HG02840 (cell line): ENCODE results near the gene TEX101.
"Not testable (repeated sequence)": the region's sequence is repeated elsewhere in the genome, so short reads cannot be mapped to it uniquely, and the experiment has no call there.

ENCODE experiments used
- ATAC-seq: cut with Tn5 transposase; IDR thresholded peaks from one replicate; pipeline ENCODE4 v1.9.1; 2021; ENCODE audit warnings: mild to moderate bottlenecking, moderate library complexity, moderate number of reproducible peaks; ENCODE audit not compliant: unreplicated experiment, low FRiP score

TEX101 gene, protein sequence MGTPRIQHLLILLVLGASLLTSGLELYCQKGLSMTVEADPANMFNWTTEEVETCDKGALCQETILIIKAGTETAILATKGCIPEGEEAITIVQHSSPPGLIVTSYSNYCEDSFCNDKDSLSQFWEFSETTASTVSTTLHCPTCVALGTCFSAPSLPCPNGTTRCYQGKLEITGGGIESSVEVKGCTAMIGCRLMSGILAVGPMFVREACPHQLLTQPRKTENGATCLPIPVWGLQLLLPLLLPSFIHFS

DNA sequence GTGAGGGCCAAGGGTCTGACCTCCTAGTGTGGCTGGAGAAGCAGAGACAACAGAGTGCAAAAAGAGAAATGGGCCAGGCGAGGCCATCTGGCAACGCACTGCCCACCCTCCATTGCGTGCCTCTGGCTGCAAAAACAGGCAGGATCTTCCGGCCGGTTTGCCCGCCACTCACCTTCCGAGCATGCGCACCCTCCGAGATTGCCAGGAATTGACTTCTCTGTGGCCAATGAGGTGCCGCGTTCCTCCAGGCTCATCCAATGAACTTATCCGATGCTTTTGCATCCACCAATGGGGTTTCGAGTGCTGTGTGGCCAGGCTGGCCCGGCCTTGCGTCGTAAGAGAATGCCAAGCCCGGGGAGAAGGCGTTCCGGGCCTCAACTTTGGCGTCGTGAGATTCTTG is at the start of gene TEX101:
Gene TEX101, plus strand, starts transcription at position 337 of the 400 bp plus-strand sequence. CDS start 1,030 bp downstream, outside the sequence.
- no peak for ATAC-seq

DNA sequence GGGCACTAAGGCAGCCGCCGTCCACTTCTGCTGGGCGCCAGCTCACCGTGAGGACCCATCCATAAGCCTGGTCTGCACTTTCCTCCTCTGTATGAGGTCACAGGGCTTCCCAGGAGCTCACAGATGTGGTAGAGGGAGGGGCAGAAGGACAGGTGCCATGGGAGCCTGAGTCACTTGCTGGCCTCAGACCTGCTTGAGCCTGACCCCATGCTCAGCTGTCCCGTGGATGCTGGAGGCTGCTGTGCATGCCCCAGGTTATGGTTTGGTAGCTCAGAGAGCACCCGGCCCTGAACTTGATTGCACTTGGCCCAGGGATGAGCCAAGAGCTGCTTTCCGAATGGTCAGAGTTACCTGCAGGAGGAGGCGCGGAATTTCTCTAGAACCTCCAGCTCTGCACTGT is 49.0 kb upstream of the TEX101 start:
- not testable (repeated sequence) for ATAC-seq

DNA sequence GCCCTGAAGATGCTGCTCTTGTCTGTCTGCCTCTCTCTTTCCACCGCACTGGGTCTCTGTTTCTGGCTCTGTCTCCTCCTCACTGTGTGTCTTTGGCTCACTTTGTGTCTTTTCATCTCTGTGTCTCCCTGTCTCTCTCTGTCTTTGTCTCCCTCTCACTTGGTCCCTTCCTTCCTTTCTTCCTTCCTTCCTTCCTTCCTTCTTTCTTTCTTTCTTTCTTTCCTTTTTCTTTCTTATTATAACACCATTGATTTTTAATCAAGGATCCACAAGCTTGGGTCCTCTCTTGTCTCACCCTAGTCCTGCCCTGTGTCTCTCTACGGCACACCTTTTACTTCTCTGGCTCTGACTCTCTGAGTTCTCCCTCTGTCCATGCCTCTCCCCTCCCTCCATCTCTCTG is 46.9 kb upstream of the TEX101 start:
- no peak for ATAC-seq

DNA sequence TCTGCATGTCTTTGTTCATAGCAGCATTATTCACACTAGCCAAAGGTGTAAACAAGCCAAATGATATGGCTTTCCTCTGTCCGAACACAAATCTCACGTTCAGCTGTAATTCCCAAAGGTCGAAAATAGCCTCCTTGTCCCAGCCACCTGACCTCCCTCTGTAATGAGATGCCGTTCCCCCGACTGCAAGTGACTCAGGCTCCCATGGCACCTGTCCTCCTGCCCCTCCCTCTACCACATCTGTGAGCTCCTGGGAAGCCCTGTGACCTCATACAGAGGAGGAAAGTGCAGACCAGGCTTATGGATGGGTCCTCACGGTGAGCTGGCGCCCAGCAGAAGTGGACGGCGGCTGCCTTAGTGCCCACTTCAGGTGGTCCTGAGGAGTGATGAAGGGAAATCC is 45.8 kb upstream of the TEX101 start:
- ATAC-seq: not testable (repeated sequence)

DNA sequence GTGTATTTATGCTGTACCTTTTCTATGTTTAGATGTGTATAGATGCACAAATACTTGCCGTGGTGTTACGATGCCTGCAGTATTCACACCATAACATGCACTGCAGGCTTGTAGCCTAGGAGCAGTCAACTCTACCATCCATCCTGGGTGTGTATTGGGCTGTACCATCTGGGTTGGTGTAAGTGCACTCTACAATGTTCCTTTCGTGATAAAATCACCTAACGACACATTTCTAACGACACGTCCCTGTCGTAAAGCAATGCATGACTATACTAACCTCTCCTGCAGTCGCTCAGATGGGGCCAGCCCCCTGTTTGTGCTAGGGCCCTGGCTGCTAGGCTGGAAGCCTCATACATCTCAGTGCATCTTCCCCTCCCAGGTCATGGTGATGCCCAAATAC is 42.8 kb upstream of the TEX101 start:
- no peak for ATAC-seq

DNA sequence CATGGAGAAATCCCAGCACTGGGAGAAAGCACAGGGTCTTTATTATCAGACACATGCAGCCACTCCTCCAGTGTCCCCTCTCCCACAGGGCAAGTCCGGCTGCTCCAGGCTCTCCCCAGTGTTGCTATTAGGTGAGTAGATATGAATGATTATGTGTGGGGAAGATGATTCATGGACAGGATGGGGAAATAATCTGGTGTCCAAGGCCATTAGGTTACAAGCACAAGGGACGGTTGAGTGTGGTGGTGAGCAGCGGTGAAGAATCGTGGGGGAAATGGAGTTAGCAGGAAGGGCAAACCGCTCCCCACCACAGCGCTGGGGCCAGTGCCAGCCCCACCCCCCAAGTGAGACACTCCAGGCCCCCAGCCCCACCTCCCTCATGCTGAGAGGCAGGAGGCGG is 42.2 kb upstream of the TEX101 start:
- no peak for ATAC-seq

DNA sequence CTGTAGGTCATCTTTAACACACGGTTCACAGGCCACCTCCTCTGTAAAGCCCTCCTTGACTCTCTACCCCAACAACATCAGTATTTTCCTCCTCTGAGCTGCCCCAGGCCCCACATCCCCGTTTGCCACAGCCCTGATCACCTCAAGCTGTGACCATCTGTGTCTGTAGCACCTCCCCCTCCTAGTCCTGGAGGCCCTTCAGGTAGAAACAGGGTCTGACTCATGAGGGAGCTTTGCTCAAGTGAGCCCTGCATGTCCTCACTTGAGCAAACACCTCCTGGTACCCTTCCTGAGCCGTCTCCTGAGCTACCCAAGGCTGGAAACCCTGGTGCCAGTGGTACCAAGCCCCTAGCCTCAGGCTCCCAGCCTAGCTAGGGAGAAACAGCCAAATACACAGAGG is 37.1 kb upstream of the TEX101 start:
- not testable (repeated sequence) for ATAC-seq

DNA sequence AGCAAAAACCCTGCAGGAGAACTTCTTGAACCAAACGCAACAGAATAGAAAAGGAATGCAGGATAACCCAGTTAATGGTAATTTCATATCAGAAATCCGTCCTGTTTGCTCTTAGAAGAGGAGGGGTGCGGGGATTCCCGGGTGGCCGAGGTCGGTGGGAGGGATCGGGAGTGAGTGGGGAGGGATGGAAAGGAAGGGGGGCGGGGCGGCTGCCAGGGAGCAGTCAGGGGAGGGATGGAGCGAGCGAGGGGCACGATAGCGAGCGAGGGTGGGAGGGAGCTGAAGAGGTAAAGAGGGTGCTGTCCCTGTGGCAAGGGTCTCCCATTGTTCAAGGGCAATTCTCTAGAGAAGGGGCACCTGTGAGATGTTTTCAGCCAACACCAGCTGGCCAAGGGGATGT is 34.7 kb upstream of the TEX101 start:
- no peak for ATAC-seq

DNA sequence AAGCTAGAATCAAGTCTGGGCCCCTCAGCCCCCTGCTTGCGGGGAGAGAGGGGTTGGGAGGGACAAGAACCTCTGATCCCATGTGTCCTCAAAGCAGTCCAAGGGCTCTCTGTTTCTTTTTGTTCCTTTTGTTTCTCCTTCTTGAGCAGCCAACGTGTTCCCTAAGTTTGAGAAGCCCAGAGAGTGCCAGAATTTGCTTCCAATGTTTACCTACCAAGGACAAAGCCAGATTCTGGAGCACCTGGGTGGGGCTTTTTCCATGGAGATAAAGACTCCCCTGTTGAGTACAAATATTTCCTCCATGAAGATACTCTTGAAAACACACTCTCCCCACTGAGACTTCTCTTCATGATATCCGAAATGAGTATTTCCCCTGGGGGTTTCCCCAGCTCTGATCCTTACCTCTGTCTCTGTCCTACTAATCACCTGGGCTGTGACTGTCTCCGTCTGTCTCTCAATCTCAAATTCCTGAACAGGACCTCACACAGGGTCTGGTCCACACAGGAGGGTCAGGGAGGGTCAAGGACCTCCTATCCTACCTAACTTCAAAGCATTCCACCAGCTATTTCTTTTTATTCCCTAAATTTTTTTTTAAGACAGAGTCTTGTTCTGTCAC is 33.8 kb upstream of the TEX101 start:
- ATAC-seq: no peak

DNA sequence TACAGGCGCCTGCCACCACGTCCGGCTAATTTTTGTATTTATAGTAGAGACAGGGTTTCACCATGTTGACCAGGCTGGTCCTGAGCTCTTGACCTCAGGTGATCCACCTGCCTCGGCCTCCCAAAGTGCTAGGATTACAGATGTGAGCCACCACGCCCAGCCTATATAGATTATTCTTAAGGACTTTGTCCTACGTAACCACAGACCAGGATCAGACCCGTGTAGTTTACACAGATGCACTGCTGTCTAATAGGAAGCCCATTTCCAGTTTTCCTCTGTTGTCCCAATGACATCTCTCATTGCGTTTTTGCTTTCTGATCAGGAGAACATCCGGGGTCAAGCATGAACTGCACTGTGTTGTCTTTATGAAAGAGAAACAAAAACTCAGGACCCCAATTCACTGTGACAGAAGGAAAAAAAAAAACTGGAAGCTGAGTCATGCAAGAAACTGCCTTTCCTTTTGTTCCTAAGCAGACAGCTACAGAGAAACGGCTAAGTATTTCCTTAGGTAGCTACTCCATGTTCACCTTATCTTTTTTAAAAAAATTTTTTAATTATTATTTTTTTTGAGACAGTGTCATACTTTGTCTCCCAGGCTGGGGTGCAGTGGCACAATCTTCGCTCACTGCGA is 32.0 kb upstream of the TEX101 start:
- ATAC-seq: not testable (repeated sequence)

DNA sequence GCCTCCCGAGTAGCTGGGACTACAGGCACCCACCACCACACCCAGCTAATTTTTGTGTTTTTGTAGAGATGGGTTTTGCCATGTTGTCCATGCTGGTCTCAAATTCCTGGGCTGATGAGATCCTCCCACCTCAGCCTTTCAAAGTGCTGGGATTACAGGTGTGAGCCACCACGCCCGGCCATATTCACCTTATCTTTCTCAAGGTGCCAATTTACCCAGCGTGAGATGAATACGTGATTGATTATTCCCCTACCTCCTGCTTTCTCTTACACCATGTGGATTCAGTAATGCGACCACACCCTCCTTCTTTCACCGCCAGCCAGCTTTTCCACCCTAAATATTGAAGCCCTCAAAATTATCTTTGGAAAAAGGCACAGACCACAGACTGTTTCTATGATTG is 31.4 kb upstream of the TEX101 start:
- not testable (repeated sequence) for ATAC-seq

DNA sequence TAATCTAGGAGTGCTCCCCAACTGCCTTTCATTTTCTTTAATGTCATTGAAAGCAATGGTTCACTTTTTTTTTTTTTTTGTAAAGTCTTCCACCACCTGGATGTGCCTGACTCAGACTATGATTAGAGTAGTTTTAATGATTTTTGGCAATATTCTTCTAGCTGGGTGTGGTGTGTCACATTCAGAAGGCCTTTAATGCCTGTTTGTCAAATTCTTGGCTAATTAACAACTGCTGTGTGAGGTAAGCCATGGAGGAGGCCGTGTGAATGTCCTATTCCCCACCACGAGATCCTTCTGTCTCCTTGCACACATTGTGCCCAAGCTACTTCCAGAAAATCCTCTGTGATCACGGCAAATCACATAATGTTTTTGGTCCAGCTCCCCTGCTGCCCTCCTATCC is 30.9 kb upstream of the TEX101 start:
- not testable (repeated sequence) for ATAC-seq

DNA sequence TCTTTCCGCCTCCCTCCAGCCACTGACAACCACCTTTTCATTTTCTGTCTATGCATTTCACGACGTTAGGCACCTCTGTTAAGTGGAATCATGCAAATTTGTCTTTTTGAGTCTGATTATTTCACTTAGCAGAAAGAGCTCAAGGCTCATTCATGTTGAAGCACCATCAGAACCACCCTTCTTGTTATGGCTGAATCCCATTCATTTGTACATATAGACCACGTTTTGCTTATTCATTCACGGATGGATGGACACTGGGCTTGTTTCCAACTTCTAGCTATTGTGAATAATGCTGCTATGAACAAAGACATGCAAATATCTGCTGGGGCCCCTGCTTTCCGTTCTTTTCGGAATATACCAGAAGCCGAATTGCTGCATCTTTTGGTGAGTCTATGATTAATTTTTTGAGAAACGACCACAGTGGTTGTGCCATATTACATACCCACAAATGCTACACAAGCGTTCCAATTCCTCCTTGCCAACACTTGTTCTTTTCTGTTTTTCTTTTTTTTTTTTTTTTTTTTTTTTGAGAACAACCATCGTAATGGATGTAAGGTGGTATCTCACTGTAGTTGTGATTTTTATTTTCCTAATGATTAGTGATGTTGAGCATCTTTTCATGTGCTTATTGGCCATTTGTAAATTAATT is 23.7 kb upstream of the TEX101 start:
- not testable (repeated sequence) for ATAC-seq

DNA sequence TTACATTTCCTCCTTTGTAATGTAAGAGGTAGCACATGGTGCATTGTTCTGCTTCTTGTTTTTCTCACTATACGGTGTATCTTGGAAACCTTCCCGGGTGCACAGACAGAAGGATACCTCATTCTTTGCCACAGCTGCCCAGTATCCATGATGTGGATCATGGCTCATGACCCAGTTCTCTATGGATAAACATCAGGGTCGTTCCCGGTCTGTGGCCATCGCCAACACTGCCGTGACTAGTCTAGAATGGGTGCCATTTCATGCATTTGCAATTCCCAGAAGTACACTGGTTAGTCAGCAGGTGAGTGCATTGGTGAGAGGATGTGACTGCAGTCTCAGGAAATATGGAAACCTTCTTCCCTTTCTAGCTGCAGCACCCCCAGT is 23.1 kb upstream of the TEX101 start:
- not testable (repeated sequence) for ATAC-seq

DNA sequence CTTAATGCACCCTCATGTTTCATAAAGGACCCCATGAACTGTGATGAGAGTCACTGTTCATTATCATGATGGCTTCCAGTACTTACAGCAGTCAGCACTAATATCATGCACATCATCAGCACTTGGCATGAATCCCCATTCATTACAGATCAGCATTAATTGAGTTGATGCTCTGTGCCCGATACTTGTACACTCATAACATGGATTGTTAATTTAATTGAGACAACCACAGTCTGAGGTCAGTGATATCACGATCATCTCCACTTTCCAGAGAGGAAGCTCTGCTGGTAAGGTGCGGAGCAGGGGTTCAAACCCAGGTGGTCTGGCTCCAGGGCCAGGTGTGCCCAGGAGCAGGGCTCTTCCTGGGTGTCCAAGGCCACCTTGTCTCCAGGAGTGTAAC is 21.2 kb upstream of the TEX101 start:
- not testable (repeated sequence) for ATAC-seq

DNA sequence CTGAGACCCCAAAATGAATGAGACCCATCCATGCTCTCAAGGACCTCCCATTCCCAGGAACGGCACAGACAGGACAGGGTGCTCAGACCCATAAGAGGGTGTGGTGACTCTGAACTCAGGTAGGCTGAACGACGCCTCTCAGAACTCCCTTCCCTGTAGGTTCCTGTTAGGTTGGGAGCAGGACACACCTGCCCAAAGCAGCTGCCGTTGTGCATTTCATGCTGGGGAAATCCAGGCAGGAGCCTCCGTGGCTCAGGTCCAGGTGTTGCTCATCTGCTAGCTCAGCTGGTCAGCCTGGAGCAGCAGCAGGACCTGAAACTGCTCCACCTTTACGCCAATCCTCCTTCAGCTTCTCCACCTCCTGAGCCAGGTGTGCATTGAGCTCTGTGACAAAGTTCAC is 19.1 kb upstream of the TEX101 start:
- no peak for ATAC-seq

DNA sequence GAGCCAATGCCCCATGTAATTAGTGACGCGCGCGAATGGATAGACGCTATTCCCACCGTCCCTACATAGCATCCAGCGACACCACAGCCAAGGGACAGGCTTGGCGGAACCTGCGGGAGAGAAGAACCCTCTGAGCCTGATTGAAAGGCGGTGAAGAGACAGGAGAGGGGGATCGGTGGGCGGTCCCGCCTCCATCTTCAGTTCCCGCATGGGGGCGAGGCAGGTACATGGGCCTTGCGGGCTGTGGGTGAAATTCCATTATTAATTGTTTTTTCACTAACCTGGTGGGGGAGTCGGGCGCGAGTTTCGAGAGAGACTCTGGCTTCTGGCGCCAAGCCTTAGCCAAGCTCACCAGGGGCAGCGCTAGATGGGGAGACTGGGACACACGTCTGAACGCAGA is 8.4 kb upstream of the TEX101 start:
- ATAC-seq: no peak

DNA sequence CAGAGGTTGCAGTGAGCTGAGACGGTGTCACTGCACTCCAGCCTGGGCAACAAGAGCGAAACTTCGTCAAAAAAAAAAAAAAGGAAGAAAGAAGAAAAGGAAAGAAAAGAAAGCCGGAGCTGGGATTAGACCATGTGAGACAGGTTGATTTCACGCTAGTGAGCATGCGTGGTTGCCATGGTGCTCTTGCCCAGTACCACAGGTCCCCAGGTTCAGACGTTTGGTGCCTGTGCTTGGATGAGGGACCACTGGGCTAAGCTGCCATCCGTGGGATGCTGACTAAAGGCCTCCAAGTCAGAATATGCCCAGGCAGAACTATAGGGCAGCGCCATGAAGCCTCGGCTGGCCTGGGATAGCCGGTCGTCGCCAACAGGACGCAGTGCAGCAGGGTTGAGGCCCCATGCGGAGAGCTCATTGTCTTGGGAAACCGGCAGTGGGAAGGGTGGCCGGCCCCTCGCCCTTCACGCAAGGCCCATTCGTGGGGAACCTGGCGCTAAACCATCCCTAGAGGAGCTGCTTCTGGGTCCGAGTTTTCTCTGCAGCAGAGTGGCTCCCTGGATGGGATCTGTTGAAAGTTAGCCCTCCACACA is 7.2 kb upstream of the TEX101 start:
- no peak for ATAC-seq

DNA sequence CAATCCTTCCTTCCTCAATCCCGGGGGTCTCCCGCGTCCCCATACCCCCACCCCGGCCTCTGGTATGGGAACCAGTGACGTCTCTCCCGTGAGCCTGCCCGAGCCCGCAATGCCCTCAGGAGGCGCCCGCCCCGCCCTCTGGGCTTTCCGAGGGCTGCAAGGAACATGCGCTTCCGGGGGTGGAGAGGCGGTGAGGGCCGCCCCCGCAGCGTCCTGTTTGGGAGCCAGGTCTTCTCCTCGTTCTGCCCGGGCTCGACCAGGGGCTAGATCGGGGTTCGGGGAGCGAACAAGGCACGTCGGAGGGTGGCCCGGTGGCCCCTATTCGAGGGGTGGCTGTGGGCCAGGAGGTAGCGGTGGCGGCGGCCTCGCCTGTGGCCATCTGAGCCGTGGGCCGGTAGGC is 6.6 kb upstream of the TEX101 start:
- ATAC-seq: no peak

DNA sequence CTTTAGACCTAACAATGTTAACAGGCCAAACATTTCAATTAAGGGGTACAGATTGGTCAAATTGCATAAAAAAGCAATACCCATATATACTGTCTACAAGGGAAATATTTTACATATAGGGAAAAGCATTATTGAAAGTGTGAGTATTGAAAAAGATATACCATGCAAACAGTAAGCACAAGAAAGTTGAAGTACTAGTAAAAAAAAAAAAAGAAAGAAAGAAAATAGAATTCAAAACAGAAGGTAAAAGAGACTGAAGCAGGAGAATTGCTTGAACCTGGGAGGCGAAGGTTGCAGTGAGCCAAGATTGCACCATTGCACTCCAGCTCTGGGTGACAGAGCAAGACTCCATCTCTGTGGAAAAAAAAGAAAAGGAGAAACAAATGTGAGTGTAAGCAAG is 5.3 kb upstream of the TEX101 start:
- no peak for ATAC-seq

DNA sequence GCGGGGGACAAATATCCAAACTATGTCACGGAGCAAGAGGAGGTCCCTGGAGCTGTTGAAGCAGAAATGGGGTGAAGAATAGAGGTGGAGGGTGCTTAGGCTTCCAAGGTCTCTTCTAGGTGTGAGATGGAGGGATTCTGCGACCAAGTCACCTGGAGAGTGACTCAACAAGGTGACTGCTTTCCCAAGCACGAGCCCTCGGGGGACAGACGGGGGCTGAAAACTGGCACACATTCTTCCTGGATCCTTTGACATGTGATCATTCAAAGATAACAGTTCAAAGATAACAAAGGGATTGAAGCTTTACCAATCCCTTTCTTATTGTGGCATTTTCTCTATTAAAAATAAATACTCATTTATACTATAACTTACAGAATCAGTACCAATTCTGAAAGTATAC is 2.2 kb upstream of the TEX101 start:
- ATAC-seq: no peak
